ENCODE data around the gene CNIH3. TPM values are rescaled to one million over a fixed set of nuclear protein-coding genes. Genes with fewer than 3 reads are reported as not detected.

CNIH3 gene
- total RNA-seq, 3 donors from 2014 or later (not counting 1 experiment from before 2014, with no cell fraction given) = 2.8 to 5.4 (median 5.0) TPM

GRCh38 chr1:224644553-224645154 is 28.5 kb downstream of the CNIH3 start:
- 42% methylated on average over 5 of the region's 5 CpGs for WGBS (ENCODE audit: insufficient coverage)
- H3K27me3 Mint-ChIP-seq (ENCODE audit: low read depth in 2 of 2) = peaks cover 4 to 6% of the 10 kb centered on the region in 2 donors
- no peaks in the 10 kb centered on the region for H3K36me3 Mint-ChIP-seq
- ATAC-seq (peak; percentile 65 to 89 (median 83)), DNase-seq (peak; percentile 29 to 81)
- intact Hi-C loops (cut with micrococcal nuclease) = loop anchor here (10.0 kb wide), 1 partner anchor 130 kb away; no protein-coding TSS in a partner anchor
- no peak overlapping the region for H3K27ac ChIP-seq (ENCODE audit: low read length)
- H3K4me3 ChIP-seq (ENCODE audit: low read length) = no peak overlapping the region
- H3K9me3 ChIP-seq (ENCODE audit: control insufficient read depth, insufficient read depth, low read length) = no peaks in the 10 kb centered on the region
- peaks cover 0 to 4% of the 10 kb centered on the region in 2 donors for H3K4me1 Mint-ChIP-seq
- H3K27me3 ChIP-seq (ENCODE audit: control insufficient read depth, insufficient read depth, low read length) = no peaks in the 10 kb centered on the region
- H3K9me3 Mint-ChIP-seq = no peaks in the 10 kb centered on the region
- no peak overlapping the region for H3K4me3 Mint-ChIP-seq
- H3K27ac Mint-ChIP-seq = no peak overlapping the region
- TF ChIP-seq, protein P1, sequence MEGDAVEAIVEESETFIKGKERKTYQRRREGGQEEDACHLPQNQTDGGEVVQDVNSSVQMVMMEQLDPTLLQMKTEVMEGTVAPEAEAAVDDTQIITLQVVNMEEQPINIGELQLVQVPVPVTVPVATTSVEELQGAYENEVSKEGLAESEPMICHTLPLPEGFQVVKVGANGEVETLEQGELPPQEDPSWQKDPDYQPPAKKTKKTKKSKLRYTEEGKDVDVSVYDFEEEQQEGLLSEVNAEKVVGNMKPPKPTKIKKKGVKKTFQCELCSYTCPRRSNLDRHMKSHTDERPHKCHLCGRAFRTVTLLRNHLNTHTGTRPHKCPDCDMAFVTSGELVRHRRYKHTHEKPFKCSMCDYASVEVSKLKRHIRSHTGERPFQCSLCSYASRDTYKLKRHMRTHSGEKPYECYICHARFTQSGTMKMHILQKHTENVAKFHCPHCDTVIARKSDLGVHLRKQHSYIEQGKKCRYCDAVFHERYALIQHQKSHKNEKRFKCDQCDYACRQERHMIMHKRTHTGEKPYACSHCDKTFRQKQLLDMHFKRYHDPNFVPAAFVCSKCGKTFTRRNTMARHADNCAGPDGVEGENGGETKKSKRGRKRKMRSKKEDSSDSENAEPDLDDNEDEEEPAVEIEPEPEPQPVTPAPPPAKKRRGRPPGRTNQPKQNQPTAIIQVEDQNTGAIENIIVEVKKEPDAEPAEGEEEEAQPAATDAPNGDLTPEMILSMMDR (IDR thresholded peaks at IDR 0.05) = peak; percentile 94
- no peaks in the 10 kb centered on the region for H3K36me3 ChIP-seq (ENCODE audit: control insufficient read depth, insufficient read depth, low read length)
- H3K4me1 ChIP-seq (ENCODE audit: control insufficient read depth, insufficient read depth, low read length) = no peaks in the 10 kb centered on the region

GRCh38 chr1:224647449-224647848 is 31.3 kb downstream of the CNIH3 start:
- no peak for DNase-seq
- Histone ChIP-seq H3K27me3 (ENCODE audit: control insufficient read depth, insufficient read depth, low read length) (no peaks in the 10 kb centered on the region), H3K9me3 (ENCODE audit: control insufficient read depth, insufficient read depth, low read length) (no peaks in the 10 kb centered on the region), H3K36me3 (ENCODE audit: control insufficient read depth, insufficient read depth, low read length) (no peaks in the 10 kb centered on the region), H3K27ac (ENCODE audit: low read length) (no peak overlapping the region), H3K4me3 (ENCODE audit: low read length) (no peak overlapping the region), H3K4me1 (ENCODE audit: control insufficient read depth, insufficient read depth, low read length) (no peaks in the 10 kb centered on the region)
- H3K4me3 Mint-ChIP-seq = no peak overlapping the region
- H3K36me3 Mint-ChIP-seq = no peaks in the 10 kb centered on the region
- intact Hi-C loops (cut with micrococcal nuclease) = loop anchor here (10.0 kb wide), 1 partner anchor 133 kb away; no protein-coding TSS in a partner anchor
- H3K27me3 Mint-ChIP-seq (ENCODE audit: low read depth in 2 of 2) = peaks cover 6 to 7% of the 10 kb centered on the region in 2 donors
- 85% methylated on average over 2 of the region's 2 CpGs for WGBS (ENCODE audit: insufficient coverage)
- no peak for ATAC-seq
- TF ChIP-seq, protein P1 (IDR thresholded peaks at IDR 0.05) = no peak
- peaks cover 0 to 4% of the 10 kb centered on the region in 2 donors for H3K4me1 Mint-ChIP-seq
- H3K9me3 Mint-ChIP-seq = no peaks in the 10 kb centered on the region
- no peak overlapping the region for H3K27ac Mint-ChIP-seq

DNA sequence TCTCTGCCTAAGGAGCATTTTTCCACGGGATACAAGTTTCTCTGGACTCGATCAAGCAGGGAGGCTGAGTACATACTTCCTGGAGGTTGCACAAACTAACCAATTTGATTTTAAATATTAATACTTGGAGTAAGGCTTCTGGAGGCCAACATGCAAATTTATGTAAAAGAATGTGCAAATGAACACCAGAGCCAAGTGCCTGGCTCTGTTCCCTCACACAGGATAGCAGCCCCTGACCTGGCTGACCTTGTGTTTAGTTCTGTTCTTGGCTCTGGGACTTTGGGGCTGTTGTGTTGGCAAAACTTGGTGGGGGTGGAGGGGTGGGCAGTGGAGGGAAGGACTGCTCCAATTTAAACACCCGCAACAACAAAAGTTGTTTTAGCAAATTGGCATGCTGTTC is 34.2 kb downstream of the CNIH3 start:
- H3K27ac Mint-ChIP-seq = no peak overlapping the region
- 50% methylated on average over 2 of the region's 3 CpGs for WGBS (ENCODE audit: insufficient coverage)
- intact Hi-C loops (cut with micrococcal nuclease) = no loop called here
- H3K4me1 ChIP-seq (ENCODE audit: control insufficient read depth, insufficient read depth, low read length) = no peaks in the 10 kb centered on the region
- no peaks in the 10 kb centered on the region for H3K36me3 Mint-ChIP-seq
- no peak overlapping the region for H3K4me3 Mint-ChIP-seq
- H3K4me3 ChIP-seq (ENCODE audit: low read length) = no peak overlapping the region
- no peaks in the 10 kb centered on the region for H3K27me3 ChIP-seq (ENCODE audit: control insufficient read depth, insufficient read depth, low read length)
- TF ChIP-seq, protein P1 (IDR thresholded peaks at IDR 0.05) = no peak
- H3K9me3 ChIP-seq (ENCODE audit: control insufficient read depth, insufficient read depth, low read length) = no peaks in the 10 kb centered on the region
- no peaks in the 10 kb centered on the region for H3K4me1 Mint-ChIP-seq
- no peaks in the 10 kb centered on the region for H3K9me3 Mint-ChIP-seq
- H3K27ac ChIP-seq (ENCODE audit: low read length) = no peak overlapping the region
- no peaks in the 10 kb centered on the region for H3K36me3 ChIP-seq (ENCODE audit: control insufficient read depth, insufficient read depth, low read length)
- DNase-seq (no peak), ATAC-seq (no peak)
- H3K27me3 Mint-ChIP-seq (ENCODE audit: low read depth in 2 of 2) = peaks cover 7 to 10% of the 10 kb centered on the region in 2 donors

- Histone ChIP-seq H3K27ac (ENCODE audit: low read length) (no peak overlapping the region), H3K36me3 (ENCODE audit: control insufficient read depth, insufficient read depth, low read length) (no peaks in the 10 kb centered on the region), H3K9me3 (ENCODE audit: control insufficient read depth, insufficient read depth, low read length) (no peaks in the 10 kb centered on the region), H3K27me3 (ENCODE audit: control insufficient read depth, insufficient read depth, low read length) (no peaks in the 10 kb centered on the region), H3K4me1 (ENCODE audit: control insufficient read depth, insufficient read depth, low read length) (no peaks in the 10 kb centered on the region), H3K4me3 (ENCODE audit: low read length) (no peak overlapping the region)
- H3K4me1 Mint-ChIP-seq = no peaks in the 10 kb centered on the region
- ATAC-seq = no peak
- 97% methylated on average over 7 of the region's 7 CpGs for WGBS (ENCODE audit: insufficient coverage)
- no peaks in the 10 kb centered on the region for H3K9me3 Mint-ChIP-seq
- TF ChIP-seq, protein P1 (IDR thresholded peaks at IDR 0.05) = no peak
- DNase-seq = no peak
- intact Hi-C loops (cut with micrococcal nuclease) = no loop called here
- H3K27ac Mint-ChIP-seq = no peak overlapping the region
- no peaks in the 10 kb centered on the region for H3K36me3 Mint-ChIP-seq
- H3K4me3 Mint-ChIP-seq = no peak overlapping the region
- peaks cover 7 to 19% of the 10 kb centered on the region in 2 donors for H3K27me3 Mint-ChIP-seq (ENCODE audit: low read depth in 2 of 2)
Observed at GRCh38 chr1:224651188-224651587, 35.1 kb downstream of the CNIH3 start.
